GM21576 (cell line): ENCODE measurements around the gene CEND1.

Experiments
- ATAC-seq: cut with Tn5 transposase; IDR thresholded peaks from one replicate; pipeline ENCODE4 v1.9.1; 2021; ENCODE audit warnings: mild to moderate bottlenecking, moderate library complexity; ENCODE audit not compliant: unreplicated experiment

CEND1 gene

DNA sequence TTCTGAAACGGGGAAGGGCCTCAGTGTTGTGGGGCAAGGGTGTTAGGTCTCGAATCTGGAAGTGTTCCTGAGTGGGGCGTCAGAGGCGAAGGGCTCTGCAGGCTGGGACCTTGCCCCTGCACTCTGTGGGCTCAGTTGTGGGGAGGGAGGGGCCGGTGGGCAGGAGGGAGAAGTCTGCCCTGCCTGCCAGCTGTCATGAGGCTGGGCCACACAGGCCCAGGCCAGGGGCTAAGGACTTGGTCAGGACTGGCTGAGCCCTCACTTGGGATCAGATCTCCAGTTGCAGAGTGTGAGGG is 38.0 kb upstream of the CEND1 start, which contains the start of gene CRACR2B:
Gene CRACR2B, plus strand, starts transcription at position 23 of the 296 bp plus-strand sequence. CDS start 689 bp downstream, outside the sequence.
- ATAC-seq, result no peak

GRCh38 chr11:827146-827896 is 37.4 kb upstream of the CEND1 start:
- peak; percentile 42 for ATAC-seq

- peak; percentile 11 for ATAC-seq
Measured at GRCh38 chr11:826836-827145, 36.9 kb upstream of the CEND1 start.

GRCh38 chr11:826227-826621 is 36.3 kb upstream of the CEND1 start:
- ATAC-seq, result no peak

DNA sequence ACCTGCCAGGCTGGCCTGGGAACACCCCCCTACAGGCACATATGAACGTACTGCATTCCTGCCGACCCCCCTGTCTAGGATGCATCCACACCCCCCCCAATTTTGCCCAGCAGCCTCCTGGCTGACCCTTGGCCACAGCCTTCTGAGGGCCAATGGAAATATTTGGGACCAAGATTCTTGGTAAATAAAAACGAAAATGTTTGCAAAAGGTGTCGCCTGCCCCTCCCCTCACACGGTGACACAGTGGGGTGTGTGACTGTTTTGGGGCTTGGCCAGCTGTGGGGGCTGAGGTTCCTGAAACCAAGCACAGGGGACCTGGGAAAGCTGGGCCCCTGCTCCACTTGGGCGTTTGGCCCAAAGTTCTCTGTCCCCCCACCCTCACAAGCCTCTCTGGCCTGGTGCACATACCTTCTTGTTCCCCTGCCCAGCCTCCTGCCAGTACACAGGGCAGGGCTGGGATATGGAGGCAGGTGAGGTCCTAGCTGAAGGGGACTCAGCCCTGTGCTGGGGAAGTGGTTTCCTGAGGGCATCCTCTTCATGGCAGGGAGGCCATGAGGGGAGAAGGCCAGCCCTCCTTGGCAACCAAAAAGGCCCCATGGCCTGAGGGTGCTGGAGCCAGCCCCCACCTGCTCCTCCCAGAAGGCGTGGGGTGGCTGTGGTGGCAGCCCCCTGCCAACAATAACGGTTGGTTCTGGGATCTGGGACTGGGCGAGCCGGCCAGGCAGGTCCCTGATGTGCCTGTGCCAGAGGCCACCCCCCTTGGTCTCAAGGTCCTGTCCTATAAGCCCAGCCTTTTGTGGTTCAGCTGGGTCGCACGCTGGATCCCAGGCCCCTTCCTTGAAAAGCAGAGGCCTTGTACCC is 35.7 kb upstream of the CEND1 start:
- ATAC-seq, result no peak

DNA sequence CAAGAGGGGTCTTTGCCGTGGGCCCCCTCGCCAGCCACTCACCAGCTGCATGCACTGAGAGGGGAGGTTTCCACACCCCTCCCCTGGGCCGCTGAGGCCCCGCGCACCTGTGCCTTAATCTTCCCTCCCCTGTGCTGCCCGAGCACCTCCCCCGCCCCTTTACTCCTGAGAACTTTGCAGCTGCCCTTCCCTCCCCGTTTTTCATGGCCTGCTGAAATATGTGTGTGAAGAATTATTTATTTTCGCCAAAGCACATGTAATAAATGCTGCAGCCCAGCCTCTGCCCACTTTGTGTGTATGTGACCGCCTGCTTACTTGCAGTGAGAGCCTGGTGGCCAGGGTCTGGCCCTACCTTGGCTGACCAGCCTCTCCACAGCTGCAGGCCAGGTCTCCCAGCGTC is 35.1 kb upstream of the CEND1 start:
- ATAC-seq, result no peak

- ATAC-seq, result no peak
Measured at GRCh38 chr11:824292-824880, 34.5 kb upstream of the CEND1 start.

DNA sequence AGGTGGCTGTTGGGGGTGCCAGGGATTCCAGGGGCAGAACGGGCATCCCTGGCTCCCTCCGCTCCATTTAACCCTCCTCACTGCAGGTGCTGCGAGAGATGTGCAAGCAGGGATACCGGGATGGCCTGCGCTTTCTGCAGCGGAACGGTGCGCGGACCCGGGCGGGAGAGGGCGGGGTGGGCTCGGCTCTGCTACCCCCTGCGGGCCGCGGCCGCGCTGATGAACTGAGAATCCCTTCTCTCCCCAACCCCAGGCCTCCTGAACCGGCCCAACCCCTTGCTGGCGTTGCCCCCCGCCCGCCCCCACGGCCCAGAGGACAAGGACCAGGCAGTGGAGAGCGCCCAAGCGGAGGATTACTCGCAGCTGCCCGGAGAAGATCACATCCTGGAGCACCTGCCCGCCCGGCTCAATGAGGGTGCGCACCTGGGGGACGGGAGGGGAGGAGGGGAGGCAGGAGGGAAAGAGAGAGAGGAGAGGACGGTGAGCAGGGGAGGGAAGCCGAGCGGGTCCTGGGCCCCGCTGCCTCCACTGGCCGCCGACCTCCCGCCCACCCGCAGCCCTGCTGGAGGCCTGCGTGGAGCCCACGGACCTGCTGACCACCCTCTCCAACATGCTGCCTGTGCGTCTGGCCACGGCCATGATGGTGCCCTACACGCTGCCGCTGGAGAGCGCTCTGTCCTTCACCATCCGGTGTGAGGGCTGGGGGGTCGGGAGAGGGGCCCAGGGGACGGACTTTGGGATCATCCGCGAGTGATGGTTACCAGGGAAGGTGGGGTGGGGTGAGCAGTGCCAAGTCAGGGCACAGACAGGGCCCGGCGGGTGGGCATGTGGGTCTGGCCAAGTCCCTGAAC is 33.8 kb upstream of the CEND1 start:
- no peak for ATAC-seq

DNA sequence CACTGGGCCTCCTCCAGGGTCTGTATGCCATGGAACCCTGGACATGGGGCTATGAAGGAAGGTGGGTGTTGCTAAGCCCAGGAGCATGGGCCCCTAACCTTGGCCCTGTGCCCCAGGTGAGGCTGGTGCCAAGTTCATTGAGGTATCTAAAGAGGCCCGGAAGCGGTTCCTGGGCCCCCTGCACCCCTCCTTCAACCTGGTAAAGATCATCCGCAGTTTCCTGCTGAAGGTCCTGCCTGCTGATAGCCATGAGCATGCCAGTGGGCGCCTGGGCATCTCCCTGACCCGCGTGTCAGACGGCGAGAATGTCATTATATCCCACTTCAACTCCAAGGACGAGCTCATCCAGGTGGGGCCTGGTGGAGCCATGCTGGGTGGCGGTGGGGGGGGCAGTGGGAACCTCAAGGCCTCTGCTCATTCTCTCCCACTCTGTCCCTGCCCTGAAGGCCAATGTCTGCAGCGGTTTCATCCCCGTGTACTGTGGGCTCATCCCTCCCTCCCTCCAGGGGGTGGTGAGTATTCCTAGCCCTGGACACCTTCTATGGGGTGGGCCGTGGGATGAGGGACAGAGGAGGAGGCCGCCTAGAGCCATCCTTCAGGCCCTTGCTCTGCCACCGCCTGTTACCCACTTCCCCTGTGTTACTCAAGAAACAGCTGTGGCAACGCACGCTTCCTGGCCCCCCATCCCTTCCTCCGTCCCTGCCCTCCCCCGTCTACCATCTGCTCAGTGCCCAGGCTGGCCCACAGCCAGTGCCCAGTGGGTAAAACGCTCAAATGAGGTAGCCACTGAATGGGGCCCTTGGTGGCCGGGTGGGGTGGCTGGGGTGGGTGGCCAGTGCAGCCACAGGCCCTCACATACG is 31.9 kb upstream of the CEND1 start:
- ATAC-seq, result no peak

DNA sequence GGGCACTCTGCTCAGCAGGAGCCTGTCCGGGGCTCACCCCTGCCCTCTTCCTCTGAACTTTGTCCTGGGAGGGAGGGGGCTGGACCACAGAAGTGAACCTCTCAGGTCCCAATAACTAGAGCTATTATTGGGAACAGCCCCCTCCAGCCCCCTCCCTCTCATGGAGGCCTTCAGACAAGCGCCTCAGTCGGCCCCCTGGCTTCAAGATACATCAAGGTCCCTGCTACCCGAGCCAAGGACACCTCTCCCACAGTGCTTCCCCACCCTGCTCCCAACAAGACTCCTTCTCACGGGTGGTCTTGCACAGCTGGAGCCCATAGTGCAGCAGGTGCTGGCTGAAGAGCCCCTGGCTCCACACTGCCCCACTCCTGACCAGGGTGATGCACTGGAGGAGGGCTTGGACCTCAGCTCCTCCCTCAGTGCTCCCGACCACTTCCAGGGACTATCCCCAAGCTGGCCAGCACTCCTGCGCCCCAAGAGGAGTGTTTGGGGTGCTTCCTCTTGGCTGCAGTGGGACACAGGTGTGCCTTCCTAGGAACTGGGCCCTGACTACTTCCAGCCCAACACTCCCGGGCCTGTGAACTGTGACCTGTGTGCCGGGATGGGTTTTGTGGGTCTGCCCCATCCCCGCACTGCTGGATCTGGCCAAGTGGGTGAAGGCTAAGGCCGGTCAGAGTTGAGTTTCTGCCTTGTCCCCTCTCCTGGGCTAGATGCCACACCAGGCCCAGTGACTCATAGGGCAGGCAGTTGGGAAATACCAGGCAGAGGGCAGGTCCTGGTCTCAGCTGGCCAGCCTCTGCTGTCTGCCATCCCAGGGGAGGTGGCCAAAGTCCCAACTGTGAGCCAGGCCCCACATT is 31.0 kb upstream of the CEND1 start:
- no peak for ATAC-seq

- ATAC-seq, result peak; percentile 62
Measured at GRCh38 chr11:819943-820649, 30.2 kb upstream of the CEND1 start.

- peak; percentile 59 for ATAC-seq
Measured at GRCh38 chr11:819129-819931, 29.4 kb upstream of the CEND1 start.

DNA sequence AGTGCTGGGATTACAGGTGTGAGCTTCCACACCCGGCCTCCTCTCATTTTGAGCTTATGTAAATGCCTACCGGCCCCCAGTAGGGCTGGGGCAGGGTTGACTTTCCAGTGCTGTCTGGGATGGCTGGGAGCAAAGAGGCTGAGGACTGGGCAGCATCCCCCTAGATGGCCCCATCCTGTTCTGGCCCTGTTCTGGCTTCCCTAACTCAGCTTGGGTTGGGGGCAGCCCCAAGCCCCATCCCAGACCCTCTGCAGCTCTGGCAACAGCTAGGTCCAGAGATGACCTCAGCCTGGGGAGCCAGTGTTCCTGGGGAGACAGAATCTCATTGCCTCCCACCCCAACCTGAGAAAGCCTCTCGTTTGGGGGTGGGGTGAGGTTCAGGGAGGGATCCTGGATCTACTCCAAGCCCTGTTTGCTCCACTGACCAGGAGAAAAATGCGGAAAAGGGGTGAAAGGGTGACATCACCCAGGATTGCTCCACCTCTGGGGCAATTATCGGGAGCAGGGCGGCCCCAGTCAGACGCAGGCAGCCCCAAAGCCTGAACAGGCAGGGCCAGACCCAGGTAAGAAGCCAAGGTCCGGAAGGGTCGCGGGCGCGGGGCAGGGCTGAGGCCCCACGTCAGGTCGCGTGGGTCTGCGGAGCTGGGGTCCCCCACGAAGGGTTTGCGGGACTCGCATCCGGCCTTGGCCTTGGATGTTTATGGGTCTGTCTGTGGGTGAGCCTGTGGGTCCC is 28.7 kb upstream of the CEND1 start, which contains the start of gene PNPLA2:
Gene PNPLA2, plus strand, starts transcription at position 519 of the 733 bp plus-strand sequence. CDS start 805 bp downstream, outside the sequence.
- no peak for ATAC-seq

DNA sequence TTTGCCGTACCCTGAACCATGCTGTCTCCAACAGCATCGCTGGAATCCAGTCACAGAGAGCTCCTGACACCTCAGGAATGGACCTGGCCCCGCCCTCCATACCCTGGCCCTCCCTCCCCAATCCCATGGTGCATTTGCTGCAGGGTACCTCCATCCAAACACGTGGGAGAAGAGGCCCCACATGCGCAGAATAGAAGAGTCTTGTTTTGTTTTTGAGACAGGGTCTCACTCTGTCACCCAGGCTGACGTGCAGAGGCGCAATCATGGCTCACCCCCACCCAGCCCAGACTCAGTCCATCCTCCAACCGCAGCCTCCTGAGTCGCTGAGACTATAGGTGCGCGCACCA is 26.5 kb upstream of the CEND1 start:
- ATAC-seq, result no peak

DNA sequence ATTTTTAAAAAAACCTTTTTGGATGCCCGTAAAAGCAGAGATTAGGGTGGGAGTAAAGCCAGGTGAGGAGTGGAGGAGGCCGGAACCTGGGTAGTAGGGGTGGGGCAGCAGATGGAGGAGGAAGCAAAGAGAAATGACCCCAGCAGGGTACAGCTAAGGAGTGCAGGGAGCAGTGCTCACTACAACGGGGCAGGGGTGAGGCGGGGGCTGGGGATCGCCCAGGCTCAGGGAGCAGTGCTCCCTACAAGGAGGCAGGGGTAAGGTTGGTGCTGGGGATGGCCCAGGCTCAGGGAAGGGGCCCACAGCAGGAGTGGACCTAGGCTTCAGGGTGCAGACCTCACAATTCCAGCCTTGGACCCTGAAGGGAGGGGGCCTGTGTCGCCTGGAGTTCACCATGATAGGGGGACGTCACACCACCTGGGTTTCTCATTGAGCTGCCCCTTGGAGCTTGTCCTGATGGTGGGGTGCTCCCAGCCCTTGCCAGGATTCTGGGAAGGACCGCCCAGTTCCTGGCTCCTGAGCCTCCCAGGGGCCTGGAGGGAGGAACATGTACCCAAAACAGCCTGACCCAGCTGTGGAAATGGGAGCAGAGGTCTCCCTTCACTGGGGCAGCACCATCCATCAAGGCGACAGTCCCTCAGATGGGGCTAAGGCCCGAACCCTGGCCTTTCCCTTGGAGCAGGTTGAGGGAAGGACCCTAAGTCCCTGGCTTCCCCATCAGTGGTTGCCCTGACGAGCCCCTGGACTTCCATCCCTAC is 26.0 kb upstream of the CEND1 start:
- no peak for ATAC-seq

GRCh38 chr11:813456-814096 is 23.7 kb upstream of the CEND1 start:
- no peak for ATAC-seq
